ENCODE measurements around the gene CA12.

GRCh38 chr15:63327648-63328421, 53.8 kb downstream of the CA12 start:
- no peak for TF ChIP-seq CREB1 (CRISPR knock-in tag; IDR thresholded peaks at IDR 0.05)
- TF ChIP-seq E2F1 (CRISPR knock-in tag; IDR thresholded peaks at IDR 0.05) = no peak
- TF ChIP-seq NFE2L1 (CRISPR knock-in tag; IDR thresholded peaks at IDR 0.05) = no peak
- TF ChIP-seq CTCF (IDR thresholded peaks at IDR 0.05) = no peak
- no peak for TF ChIP-seq USF2 (CRISPR knock-in tag; IDR thresholded peaks at IDR 0.05)
- no peak for TF ChIP-seq KAT7 (CRISPR knock-in tag; IDR thresholded peaks at IDR 0.05; ENCODE audit: borderline replicate concordance)
- no peak for TF ChIP-seq FOXP4 (CRISPR knock-in tag; IDR thresholded peaks at IDR 0.05)
- no peak for TF ChIP-seq ETV6 (CRISPR knock-in tag; IDR thresholded peaks at IDR 0.05)
- TF ChIP-seq ZNF281 (CRISPR knock-in tag; IDR thresholded peaks at IDR 0.05) = no peak
- no peak for TF ChIP-seq ATF6 (CRISPR knock-in tag; IDR thresholded peaks at IDR 0.05)
- no peak for TF ChIP-seq ZNF416 (CRISPR knock-in tag; IDR thresholded peaks at IDR 0.05)
